Astrocyte (in vitro differentiated cells and primary cell): ENCODE results near the gene GDF15.

Source experiments
- EZH2 ChIP-seq: IDR thresholded peaks from 2 replicates; pipeline ENCODE4 v1.6.1; 2012; ENCODE audit warnings: mild to moderate bottlenecking, low read length, inconsistent platforms; ENCODE audit not compliant: insufficient read depth
- TF ChIP-seq, protein P1 (sequence below): IDR thresholded peaks from 2 replicates; pipeline ENCODE4 v1.5.1; 2011; ENCODE audit warnings: low read depth, mild to moderate bottlenecking, inconsistent platforms, low read length, moderate library complexity; ENCODE audit not compliant: insufficient read depth

- TF ChIP-seq, protein P1, sequence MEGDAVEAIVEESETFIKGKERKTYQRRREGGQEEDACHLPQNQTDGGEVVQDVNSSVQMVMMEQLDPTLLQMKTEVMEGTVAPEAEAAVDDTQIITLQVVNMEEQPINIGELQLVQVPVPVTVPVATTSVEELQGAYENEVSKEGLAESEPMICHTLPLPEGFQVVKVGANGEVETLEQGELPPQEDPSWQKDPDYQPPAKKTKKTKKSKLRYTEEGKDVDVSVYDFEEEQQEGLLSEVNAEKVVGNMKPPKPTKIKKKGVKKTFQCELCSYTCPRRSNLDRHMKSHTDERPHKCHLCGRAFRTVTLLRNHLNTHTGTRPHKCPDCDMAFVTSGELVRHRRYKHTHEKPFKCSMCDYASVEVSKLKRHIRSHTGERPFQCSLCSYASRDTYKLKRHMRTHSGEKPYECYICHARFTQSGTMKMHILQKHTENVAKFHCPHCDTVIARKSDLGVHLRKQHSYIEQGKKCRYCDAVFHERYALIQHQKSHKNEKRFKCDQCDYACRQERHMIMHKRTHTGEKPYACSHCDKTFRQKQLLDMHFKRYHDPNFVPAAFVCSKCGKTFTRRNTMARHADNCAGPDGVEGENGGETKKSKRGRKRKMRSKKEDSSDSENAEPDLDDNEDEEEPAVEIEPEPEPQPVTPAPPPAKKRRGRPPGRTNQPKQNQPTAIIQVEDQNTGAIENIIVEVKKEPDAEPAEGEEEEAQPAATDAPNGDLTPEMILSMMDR: no peak
- TF ChIP-seq EZH2: no peak
Measured at GRCh38 chr19:18415178-18415867, 29.4 kb downstream of the GDF15 start.
